HG02970 (cell line): ENCODE data around the gene LHX3.
"Not testable (repeated sequence)": the region's sequence is repeated elsewhere in the genome, so short reads cannot be mapped to it uniquely, and the experiment has no call there.

Experiments
- ATAC-seq: cut with Tn5 transposase; IDR thresholded peaks from one replicate; pipeline ENCODE4 v1.9.1; 2021; ENCODE audit warnings: mild to moderate bottlenecking, moderate library complexity, moderate number of reproducible peaks; ENCODE audit not compliant: unreplicated experiment, low FRiP score

The LHX3 gene

GRCh38 chr9:136160995-136161610, 43.8 kb downstream of the LHX3 start:
- ATAC-seq: no peak

- ATAC-seq: no peak
Measured at GRCh38 chr9:136160381-136160841, 44.5 kb downstream of the LHX3 start.

DNA sequence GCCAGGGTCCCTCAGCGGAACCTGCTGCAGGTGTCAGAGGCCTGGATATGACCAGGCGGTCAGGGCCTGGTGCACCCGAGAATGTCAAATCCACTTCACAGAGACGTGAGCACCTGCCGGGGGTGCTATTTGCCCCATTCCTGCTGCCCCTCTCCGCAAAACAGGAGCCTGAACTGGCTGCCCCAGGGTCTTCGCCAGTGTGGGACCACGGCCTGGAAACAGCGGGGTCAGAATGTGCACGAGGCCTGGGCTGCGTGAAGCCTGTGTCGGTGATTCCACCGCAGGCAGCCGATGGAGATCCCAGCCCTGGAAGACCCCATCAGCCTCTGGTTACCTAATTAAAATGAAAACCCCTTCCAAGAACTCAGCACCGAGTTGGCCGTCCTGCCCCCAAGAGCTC, 45.1 kb downstream of the LHX3 start:
- no peak for ATAC-seq

GRCh38 chr9:136157477-136158265, 47.3 kb downstream of the LHX3 start:
- no peak for ATAC-seq

DNA sequence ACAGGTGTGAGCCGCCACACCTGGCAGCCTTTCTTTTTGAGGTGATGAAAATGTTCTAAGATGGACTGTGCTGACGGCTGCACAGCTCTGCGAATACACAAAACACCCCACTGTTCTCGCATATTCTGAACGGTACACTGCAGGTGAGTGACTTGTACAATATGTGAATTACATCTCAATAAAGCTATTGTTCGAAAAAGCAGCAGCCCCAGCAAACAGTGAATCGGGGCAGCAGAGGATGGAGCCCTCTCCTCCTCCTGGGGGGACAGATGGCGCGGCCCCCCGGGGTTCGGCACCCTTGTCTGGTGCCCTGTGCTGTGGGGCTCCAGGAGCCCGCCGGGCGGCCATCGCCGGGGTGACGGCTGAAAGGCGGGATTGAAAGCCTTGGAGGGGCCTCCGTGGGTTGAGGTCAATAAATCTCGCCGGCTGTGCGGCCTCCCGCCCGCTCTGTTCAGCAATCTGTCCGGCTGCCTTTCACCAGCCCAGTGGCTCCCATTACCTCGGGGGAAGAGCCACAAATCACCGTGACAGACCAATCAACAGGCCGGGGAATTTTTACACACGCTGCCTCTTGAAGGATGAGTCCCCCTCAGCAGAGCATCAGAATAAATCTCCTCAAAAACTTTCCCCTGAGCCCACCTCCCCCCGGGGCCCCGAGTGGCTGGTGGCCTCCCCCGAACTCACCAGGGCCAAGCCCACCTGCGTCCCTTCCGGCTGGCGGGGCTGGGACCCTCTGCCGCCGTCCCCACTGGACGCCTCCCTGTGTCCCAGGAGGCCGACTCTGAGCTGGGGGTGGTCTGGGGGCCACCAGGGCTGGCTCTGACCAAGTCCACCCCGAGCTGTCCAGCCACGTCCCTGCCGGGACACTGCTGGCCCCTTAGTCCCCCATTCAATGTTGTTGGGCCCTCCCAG, 48.5 kb downstream of the LHX3 start:
- no peak for ATAC-seq

DNA sequence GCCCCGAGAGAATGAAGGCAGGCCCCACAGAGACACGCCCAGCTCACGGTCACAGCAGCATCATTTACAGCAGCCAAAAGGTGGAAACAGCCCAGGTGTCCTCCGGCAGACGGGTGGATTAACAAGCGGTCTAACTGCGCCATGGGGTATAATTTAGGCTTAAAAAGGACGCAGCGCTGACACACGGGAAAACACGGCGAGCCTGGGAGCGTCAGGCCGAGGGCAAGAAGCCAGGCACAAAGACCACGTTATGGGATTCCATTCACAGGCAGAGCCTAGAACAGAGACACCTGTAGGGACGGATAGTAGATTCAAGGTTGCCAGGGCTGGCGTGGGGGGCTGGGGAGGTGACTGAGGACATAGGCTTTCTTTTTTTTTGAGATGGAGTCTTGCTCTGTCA, 49.4 kb downstream of the LHX3 start:
- ATAC-seq: no peak

DNA sequence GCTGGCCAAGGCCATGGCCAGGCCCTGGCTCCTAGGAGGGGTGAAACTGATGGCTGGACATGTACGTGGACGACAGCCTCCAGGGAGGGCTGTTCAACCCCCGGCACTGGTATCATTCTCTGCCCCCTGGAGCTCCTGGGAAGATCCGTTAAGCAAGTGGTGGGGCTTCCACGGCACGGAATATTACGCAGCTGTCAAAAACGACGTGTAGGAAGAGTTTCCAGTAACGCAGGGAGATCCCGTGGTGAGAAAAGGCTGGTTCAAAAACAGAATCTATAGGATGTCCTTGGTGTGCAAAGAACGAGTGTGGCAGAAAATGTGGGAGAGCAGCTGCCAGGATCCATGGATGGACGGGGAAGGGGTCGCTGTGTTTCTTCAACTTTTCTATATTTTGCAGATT, 50.0 kb downstream of the LHX3 start:
- ATAC-seq: no peak

DNA sequence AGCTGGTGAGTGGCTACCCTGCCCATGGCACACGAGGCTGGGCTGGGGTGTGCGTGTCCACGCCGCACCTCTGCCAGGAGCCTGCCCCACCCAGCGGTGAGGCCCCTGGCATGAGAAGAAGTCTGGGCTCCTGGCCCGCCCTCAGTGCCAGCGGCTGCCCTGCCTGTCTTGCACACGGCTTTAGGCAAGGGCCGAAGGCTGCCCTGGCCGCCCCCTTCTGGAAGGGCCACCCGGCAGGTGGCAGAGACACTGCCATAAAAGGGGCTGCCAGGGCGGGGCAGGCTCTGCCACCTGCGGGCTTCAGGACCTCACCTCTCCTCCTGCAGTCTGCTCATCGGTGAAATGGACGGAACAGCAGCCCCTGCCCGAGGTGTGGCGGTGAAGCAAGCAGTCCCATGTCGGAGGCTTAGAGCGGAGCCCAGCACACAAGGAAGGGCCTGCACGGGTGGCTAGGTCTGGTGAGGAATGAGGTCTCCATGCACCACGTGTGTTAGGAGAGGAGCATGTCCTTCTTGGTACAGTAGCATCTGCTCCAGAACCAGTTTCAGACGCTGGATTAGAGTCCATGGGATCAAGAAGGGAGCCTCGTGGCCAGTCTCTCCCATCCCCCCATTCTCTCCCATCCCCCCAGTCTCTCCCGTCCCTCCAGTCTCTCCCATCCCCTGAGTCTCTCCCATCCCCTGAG, 51.4 kb downstream of the LHX3 start:
- ATAC-seq: no peak

- no peak for ATAC-seq
Measured at GRCh38 chr9:136152931-136153330, 52.0 kb downstream of the LHX3 start.

GRCh38 chr9:136152543-136152866, 52.4 kb downstream of the LHX3 start:
- no peak for ATAC-seq

DNA sequence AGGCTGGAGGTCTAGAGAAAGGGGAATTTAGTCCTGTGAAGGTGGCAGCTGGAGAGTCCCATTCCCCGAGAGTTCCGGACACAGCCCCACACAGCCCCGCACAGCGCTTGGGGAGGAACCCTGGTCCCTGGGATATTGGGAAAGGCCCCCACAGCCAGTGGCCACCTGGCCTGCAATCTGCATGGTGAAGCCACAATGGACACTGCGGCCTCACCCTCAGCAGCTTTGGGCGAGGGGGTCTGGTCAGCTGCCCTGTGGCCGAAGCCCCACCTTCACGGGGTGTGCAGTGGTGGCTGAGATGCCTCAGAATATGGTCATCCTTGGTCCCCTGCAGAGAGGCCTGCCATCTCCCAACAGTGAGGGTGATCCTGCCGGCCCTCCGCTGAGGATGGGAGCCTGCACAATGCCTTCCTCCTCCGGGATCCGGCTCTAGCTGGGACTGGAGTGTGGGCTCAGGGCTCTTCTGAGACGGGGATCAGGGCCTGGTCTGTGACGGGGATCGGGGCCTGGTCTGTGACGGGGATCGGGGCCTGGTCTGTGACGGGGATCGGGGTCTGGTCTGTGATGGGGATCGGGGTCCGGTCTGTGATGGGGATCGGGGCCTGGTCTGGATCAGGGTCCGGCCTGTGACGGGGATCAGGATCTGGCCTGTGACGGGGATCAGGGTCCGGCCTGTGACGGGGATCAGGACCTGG, 52.9 kb downstream of the LHX3 start:
- ATAC-seq: no peak

DNA sequence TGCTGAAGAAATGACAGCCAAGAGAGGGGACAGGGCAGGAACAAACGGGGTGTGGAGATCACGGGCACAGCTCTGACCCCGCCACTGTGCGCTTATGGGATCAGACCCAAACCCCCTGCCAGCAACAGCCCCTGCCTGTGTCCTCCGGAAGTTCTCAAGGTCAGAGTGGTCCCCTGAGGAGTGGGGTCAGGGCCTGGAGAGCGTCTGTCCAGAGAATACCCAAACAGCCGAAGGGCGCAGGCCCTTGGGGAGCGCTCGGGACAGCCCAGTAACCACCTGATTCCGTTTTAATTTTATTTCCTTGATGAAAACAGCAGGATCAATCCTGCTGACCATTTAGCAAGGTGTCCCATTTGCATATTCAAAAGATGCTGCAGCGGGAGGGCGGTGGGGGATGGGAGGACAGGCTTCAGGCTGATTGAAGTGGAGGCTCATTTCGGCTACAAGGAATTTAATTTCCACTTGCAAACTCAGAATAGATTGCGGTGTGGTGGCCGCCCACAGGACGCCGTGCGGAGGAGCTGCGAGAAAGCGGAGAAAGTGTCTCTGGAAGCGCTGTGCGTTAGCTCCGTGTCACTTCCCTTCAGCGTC, 53.6 kb downstream of the LHX3 start:
- no peak for ATAC-seq

DNA sequence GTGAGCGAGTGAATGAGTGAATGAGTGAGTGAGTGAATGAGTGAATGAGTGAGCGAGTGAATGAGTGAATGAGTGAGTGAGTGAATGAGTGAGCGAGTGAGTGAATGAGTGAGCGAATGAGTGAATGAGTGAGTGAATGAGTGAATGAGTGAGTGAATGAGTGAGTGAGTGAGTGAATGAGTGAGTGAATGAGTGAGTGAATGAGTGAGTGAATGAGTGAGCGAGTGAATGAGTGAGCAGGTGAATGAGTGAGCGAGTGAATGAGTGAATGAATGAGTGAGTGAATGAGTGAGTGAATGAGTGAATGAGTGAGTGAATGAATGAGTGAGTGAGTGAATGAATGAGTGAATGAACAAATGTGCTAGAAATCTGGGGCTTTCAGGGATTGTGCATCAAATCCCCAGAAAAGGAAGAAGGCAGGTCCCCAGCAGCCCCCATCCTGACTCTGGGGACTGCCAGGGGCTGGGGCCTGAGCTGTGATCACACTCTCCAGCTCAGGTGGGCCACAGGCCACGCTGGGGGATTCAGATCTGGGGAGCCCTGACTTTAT, 54.2 kb downstream of the LHX3 start:
- not testable (repeated sequence) for ATAC-seq

DNA sequence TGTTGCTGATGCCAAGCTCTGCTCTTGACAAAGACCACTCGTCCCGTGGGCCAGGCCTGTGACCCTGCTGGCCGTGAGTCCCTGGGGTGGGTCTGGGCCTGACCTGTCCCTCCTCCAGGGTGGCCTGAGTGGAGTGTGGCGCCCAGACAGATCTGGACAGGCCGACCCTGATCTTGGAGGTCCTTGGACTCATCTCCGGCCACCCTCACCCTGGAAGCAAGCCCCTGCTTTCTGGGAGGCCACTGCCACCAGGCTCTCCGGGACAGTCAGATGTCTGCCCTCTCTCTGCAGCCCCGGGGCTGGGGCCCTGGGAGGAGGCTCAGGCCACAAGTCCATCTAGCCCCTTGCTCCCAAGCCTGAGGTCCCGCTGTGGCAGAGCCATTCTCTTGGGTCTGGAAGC, 55.1 kb downstream of the LHX3 start:
- no peak for ATAC-seq

- ATAC-seq: no peak
Measured at GRCh38 chr9:136149337-136149736, 55.6 kb downstream of the LHX3 start.

- no peak for ATAC-seq
Measured at GRCh38 chr9:136148766-136149165, 56.2 kb downstream of the LHX3 start.

DNA sequence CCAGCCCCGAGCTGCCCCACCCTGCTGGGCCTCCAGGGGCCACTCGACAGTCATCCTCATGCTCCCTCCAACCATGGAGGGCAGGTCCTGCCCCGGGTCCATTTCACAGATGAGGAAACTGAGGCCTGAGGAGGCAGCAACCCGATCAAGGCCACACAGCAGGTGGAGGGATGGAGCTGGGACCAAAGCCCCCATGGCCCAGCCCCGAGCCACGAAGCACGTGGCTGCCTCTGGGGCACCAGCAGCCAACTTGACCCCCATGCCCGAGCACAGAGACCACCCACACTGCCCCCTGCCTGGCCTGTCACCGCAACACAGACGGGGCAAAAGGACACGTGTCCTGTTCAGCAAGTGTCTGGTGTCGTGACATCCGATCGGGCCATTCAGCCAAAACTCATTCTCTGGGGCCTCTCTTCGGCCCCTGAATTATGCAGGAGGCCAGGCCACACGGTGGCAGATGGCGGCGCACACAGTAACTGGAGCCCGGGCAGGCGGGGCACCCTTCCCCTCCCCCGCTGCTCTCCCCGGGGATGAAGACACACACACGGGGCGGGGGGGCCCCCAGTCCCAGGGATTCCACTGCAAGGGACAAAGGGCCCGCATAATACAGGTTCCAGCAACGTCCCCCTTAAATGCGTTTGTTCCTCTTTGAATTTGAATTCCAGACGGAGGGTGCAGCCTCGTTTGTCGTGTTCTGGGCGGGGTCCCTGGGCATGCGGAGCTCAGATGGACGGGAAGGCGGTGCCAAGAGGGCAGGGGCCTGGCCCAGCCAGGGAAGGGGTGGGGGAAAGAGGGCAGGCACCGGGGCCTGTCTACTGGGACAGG, 56.8 kb downstream of the LHX3 start:
- no peak for ATAC-seq

GRCh38 chr9:136147038-136147889, 57.7 kb downstream of the LHX3 start:
- no peak for ATAC-seq
